HEK293T (cell line): ENCODE data around the gene ZNF746.

Experiments
- BHLHE40 ChIP-seq: fragments of 450-650 bp; IDR thresholded peaks from 2 replicates; pipeline ENCODE4 v1.6.1; 2016; ENCODE audit warnings: mild to moderate bottlenecking, moderate library complexity, borderline replicate concordance
- FOXK2 ChIP-seq: fragments of 450-650 bp; IDR thresholded peaks from 2 replicates; pipeline ENCODE4 v1.6.1; 2016; ENCODE audit warnings: mild to moderate bottlenecking
- FOXM1 ChIP-seq: fragments of 450-650 bp; IDR thresholded peaks from 2 replicates; pipeline ENCODE4 v1.6.1; 2017; ENCODE audit warnings: mild to moderate bottlenecking, borderline replicate concordance
- HDGF ChIP-seq: fragments of 450-650 bp; IDR thresholded peaks from 2 replicates; pipeline ENCODE4 v1.6.1; 2017; ENCODE audit warnings: antibody characterized with exemption, borderline replicate concordance
- LEF1 ChIP-seq: fragments of 450-650 bp; IDR thresholded peaks from 2 replicates; pipeline ENCODE4 v1.6.1; 2017; ENCODE audit warnings: mild to moderate bottlenecking, borderline replicate concordance
- SP1 ChIP-seq: fragments of 450-650 bp; IDR thresholded peaks from 2 replicates; pipeline ENCODE4 v1.6.1; 2017
- SUZ12 ChIP-seq: fragments of 450-650 bp; IDR thresholded peaks from 2 replicates; pipeline ENCODE4 v1.6.1; 2016; ENCODE audit warnings: mild to moderate bottlenecking
- ZNF384 ChIP-seq: fragments of 450-650 bp; IDR thresholded peaks from 2 replicates; pipeline ENCODE4 v1.6.1; 2016
- TF ChIP-seq, protein P1 (sequence below): fragments of 450-650 bp; IDR thresholded peaks from 2 replicates; pipeline ENCODE4 v1.6.1; 2016

DNA sequence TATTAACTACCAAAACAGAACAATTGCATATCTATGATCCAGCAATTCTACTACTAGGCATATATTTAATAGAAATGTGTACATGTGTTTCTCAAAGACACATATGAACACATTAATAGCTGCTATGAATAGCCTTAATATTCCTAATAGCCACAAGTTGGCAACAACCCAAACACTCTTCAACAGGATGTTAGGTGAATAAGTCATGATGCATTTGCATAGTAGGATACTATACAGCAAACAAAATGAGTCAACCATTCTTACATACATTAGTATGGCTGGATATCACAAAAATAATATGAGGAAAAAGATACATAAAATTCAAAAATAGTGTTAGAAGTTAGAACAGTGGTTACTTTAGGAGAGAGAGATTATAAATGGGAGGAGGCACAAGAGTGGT, 26.8 kb upstream of the ZNF746 start:
- TF ChIP-seq BHLHE40 (no peak), SP1 (no peak), FOXK2 (no peak), FOXM1 (no peak), SUZ12 (no peak), HDGF (no peak), LEF1 (no peak), ZNF384 (no peak)
- TF ChIP-seq, protein P1, sequence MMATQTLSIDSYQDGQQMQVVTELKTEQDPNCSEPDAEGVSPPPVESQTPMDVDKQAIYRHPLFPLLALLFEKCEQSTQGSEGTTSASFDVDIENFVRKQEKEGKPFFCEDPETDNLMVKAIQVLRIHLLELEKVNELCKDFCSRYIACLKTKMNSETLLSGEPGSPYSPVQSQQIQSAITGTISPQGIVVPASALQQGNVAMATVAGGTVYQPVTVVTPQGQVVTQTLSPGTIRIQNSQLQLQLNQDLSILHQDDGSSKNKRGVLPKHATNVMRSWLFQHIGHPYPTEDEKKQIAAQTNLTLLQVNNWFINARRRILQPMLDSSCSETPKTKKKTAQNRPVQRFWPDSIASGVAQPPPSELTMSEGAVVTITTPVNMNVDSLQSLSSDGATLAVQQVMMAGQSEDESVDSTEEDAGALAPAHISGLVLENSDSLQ, result no peak
